HG03159 (cell line): ENCODE measurements around the gene MAPK11.

Experiments used
- ATAC-seq: cut with Tn5 transposase; IDR thresholded peaks from one replicate; pipeline ENCODE4 v1.9.1; 2021; ENCODE audit warnings: mild to moderate bottlenecking, moderate library complexity; ENCODE audit not compliant: unreplicated experiment

MAPK11 gene

DNA sequence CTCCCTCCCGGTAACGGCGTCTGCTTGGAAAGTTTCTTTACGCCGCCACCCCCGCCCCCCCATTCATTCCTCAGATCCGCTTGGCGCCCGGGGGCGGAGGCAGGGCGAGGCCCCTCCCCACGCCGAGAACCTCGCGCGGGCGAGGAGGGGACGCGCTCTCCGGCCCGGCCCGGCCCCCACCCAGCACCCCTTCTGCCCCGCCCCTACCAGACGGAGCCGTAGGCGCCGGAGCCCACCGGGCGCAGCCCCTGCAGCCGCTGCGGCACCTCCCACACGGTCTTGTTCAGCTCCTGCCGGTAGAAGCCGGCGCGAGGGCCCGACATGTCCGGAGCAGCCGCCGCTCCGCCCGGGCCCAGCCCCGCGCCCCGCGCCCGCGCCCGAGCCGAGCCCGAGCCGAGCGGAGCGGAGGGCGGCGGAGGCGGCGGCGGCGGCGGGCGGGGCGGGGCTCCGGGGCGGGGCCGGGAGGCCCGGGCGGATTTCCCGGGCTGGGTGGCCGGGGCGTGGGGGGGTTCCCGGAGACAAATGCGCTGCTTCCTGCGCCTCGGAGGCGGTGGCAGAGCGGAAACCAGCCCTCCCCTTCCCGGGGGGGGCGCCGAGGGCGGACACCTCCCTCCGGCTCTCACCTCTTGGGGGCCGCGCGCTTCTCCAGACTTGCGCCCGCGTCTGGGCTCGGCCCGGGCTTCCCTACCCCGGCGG, at the start of gene MAPK11:
MAPK11 (minus strand) TSS at position 411 of the 696 bp plus-strand sequence; CDS start at position 323, 88 bp downstream.
- no peak for ATAC-seq

DNA sequence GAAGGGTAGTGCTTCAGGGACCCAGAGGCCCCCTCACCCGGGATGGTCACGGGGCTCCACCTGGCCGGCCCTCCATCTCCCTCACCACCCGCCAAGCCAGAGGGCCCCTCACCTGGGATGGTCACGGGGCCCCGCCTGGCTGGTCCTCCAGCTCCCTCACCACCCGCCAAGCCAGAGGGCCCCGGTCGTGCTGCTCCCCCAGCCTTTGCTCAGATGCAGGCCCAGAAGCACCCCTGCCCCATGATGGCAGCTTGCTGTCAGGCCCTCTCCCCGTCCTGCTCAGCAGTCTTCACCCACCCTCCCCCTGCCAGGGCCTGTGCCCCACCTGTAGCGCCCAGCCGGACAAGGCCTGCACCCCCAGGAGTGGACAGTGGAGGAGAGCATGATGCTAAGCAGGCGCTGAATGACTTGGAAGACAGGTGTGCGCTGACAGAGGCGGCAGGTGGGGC, 49.3 kb upstream of the MAPK11 start:
- ATAC-seq = no peak

DNA sequence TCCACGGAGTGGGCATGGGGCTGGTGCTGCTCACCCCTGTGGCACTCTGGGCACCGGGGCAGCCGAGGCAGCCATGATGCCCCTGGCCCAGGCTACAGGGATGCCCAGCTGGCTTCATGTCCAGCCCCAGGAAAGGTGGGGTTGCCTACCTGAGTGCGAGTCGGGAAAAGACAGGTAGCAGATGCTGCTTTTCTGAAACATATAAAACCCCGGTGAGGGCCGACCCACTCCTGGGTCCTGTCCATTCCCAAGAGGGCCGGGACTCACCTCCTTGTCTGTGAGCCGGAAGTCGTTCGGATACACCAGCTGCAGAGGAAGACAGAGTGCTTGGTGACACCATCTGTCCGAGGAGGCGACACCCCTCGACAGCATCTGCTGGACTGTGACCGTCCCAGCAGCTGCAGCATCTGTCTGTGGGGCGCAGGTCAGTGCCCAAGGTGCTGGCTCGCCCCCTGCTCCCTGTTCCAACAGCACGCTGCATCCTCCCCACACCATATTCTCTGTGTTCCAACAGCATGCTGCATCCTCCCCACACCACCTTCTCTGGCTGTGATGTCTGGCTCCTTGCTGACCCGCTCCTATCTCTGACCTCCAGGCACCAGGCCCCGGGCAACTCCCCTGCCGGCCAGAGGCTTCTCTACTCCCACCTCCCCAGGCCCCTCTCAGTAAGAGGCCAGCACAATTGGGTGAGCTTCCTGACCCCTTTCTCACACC, 48.7 kb upstream of the MAPK11 start:
- no peak for ATAC-seq

DNA sequence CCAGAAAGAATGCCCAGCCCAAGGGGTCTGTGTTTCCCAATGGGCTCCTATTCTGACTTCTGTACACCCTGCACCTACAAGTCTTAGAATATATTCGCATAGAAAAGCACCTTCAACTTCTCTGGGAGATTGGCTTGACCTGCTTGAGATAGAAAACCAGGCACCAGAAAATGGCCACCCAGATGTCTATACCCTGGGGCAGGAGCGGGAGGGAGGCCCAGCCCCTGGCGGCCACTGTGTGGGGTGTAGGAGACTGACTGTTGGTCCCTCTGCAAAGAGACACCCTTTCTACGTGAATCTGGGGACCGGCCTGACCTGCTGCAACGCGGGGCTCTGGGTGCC, 48.1 kb upstream of the MAPK11 start:
- ATAC-seq = no peak

DNA sequence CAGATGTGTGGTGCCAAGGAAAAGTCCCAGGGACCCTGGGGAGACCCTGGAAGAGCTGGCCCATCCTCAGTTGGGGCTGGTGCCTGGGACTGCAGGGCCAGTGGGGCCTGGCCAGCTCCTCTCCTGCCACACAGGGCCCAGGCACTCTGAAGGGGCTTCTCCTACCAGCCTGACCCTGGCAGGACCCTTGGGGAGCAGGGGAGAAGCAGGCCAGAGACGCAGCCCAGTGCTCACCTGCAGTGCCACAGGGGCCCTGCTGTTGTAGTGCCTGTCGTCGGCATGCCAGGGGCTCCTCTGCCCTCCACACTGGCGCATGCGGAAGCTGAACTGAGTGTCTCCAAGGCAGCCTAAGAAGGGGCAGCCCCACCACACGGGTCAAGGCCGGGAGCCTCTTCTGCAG, 47.5 kb upstream of the MAPK11 start:
- no peak for ATAC-seq

DNA sequence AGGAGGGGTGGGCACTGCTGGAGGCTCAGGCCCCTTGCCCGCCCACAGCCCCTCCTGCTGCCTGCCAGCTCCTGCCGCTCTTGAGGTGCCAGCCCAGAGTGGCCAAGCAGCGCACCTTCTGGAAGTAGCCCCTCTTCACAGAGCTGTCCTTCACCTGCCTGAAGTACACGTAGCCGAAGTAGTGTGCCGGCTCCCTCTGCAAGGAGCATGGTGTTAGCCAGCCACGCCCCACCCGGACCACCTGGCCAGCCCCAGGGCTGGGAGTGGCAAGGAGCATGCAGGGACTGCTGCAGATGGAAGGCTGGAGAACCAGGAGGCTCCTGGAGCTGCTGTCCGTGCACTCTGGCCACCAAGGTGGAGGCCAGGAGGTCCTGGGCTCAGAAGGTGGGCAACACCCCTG, 47.0 kb upstream of the MAPK11 start:
- ATAC-seq = no peak

DNA sequence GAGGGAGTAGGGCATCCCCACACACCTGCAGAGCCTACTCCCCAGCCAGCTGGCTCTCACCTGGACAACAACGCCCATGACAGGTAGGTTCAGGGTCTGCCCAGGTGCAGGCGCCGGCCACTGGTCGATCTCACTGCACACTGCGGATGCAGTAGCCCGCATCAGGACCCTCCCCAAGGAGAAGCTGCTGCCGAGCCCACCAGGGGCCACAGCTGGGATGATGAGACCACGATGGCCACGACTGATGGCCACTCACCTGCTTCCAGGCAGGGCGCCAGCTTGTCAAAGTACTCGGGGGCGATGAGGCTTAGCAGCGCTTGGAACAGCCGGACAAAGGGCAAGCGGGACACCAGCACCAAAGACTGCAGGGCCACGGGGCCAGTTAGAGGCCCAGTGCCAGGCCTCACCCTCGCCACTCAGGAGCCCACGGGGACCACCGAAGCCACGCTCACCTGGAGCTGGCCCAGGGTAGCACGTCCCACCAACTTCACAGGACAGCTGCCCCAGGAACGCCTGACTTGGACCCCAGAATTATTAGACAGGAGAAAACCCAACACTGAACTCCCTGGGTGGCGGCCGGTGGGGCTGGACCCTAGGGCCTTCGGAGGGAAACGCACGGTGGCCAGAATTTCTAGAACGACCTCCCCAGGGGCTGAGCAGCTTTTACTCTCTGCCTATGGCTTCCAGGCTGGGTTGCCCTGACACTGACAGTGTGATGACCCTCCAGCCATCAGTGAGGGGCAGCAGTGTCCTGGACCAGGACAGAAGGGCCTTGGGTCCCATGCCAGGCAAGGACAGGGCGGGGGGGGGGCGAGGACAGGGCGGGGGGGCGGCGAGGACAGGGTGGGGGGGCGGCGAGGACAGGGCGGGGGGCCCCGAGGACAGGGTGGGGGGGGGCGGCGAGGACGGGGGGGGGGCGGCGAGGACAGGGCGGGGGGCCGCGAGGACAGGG, 46.2 kb upstream of the MAPK11 start:
- ATAC-seq = no peak

DNA sequence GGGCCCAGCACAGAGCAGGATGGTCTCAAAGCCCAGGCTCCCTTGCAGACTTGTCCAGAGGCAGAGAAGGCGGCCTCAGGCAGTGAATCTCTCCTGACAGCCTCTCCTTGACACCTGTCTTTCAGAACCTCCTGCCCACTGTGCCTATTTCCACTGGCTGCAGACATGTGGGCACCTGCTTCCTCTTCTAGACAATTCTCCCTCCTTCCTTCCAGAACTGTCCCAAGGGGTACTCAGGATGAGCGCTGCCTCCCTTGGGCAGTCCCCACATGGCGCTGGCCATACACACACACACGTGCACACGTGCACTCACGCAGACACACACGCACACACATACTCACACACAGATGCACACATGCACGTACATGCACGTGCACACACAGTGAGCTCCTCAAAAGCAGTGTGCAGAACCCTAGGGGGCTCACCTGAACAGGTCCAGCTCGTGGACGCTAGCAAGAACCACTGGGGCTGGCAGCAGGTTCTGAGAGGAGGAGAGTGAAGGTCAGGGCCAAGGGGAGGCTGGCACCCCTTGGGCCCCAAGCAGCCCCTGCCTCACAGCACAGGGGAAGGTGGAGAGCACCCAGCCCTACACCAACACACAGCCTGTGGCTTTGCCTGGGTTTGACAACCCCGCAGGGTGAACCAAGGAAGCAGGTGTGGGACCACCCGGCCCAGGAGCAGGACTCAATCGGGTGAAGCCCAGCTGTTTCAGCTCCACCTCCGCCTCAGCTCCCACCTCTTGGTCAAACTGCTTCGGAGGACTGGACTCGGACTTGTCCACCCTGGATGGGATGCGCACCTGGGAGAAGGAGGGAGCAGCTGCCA, 45.3 kb upstream of the MAPK11 start:
- no peak for ATAC-seq

DNA sequence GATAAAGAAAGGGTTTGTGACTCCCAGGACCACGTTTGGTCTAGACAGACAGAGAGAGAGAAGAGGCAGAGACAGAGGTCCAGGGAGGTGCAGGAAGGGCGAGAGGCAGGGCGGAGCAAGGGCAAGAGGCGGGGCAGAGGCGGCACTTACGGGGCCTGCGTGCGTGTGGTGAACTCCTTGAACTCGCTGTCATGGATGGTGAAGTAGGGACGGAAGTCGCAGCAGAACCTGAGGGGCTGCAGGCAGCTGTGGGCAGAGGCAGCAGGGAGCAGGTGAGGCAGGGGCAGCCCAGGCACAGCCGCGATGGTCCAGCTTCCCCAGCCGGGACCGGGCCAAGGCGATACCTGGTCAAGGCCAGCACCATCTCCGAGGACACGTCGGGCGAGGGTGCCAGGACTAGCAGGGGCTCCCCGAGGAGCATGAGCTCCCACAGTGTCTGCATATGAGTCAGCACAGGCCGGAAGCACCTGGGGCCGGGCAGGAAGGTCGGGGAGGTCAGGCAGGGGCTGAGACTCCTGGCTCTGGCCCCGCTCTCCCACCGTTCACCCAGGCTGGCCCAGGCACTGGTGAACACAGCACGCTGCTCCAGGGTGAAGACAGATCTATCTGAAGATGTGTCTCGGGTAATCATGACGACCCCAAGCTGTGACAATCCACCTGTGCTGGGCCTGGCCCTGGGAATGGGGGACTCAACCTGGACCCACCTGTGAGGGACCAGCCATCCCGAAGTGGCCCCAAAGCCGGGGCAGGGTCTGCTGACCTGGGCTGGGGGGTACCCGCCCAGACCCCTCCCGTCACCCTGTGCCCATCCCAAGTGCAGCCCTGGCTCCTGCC, 44.5 kb upstream of the MAPK11 start:
- peak; percentile 62 for ATAC-seq

DNA sequence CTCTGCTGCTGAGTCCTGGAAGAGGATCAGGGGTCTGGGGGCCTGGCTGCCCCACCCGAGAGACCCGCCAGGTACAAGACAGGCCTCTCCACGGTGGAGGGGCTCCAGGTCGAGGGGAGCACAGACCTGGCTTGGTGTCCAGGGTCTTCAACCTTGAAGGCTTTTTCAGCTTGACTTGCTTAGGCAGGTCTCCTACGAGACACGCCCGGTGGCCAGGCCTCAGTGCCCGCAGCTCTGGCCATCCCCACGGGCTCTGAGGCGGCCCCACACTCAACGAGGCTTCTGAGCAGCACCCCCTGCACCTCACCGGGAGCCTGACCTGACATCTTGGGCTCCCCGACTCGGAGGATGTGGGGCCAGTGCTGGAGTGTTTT, 43.9 kb upstream of the MAPK11 start:
- ATAC-seq = no peak

DNA sequence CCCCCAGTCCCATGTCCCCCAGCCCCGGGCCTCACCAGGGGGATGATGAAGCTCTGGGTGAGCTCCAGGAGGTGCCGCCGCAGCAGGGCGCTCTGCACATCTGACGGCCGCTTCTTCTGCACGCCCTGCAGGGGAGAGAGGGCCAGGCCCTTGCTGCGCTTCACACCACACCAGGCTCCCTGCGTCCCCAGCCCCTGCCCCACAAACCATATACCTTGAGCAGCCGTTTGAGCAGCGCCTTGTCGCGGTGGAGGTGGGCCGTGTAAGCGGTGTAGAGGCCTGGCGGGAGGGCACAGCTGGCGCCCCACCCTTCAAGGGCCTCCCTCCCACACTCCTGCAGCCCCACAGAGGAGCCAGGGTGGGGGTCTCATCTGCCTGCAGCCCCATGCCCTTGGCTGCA, 43.4 kb upstream of the MAPK11 start:
- no peak for ATAC-seq

DNA sequence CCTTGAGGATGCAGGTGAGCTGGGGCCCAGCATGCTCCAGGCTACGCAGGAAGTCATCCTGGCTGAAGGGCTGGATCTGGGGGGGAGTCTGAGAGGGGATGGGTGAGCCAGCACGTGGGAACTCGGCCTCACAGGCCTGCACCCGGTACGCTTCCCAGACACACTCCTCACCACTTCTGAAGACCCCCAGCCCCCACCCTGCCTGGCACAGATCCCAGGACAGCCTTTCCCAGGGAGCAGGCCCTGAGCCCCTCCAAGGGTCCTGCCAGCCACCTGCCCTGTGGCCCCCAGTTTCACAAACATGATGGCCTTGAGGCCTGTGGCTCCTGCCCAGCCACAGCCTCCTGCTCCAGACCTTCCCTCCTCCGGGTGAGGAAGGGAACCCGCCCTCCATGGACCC, 42.8 kb upstream of the MAPK11 start:
- ATAC-seq = no peak

DNA sequence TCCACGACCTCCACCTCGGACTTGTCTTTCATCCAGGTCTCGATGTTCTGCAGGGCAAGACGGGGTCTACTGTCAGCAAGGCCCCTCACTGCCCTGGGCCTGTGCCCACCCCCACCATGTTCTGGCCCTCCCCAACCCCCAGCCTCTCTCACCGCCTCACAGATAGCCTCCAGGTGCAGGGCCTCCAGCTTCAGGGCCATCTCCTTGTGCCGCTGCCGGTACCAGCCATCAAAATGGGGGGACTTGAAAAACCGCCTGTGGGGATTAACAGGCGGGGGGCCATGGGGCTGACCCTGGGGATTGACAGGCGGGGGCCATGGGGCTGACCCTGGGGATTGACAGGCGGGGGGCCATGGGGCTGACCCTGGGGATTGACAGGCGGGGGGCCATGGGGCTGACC, 42.2 kb upstream of the MAPK11 start:
- ATAC-seq = no peak

DNA sequence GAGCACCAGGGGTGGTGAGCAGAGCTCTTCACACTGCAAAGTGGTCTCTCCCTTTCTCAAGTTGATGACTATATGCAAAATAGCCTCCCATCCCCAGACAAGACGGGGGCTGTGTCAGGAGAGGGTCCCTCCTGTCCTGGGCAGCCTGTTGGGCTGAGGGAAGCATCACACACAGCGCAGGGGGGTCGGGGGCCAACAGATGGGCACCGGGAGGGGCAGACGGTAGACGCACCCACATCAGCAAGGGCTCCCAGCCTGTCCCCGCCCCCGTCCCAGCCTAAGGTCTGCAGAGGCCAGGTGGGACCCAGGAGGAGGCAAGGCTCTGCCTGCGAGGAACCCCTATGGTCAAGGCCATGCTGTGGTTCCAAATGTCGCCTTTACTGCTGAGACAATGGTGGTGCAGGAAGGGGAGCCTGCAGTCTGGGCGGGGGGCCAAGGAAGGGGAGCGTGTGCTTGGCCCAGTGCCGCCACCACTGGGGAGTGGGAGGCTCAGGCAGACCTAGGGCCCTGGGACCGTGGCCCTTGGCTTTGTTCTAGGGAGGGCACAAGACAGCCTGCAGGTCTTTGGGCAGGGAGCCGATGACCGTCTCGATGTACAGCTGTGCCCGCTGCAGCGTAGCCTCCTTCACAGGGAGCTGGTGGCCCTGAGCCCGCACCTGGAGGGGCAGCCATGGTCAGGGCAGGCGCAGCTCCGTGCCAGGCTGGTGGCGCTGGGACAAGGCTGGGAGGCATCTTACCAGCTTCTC, 41.6 kb upstream of the MAPK11 start:
- ATAC-seq = no peak

DNA sequence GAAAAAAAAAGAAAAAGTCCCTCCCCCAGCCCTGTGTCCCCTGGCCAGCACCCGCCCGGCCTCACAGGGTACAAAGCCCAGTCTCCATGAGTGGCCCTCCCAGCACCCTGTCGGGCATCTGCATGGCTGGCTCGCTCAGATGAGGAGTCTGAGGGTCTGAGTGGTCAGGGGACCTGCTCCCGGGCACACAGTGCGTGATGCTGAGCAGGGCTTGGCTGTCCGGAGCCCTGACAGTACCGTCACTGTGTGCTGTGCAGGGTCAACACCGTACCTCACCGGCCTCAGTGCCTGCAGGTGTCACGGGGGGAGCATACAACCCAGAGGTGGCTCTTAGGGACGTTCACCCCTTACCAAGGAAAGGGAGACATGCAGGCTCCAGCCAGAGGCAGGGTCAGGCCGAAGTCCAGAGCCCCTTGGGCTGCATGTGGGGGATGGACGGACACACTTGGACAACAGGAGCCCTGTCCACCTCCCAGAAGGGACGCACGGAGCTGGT, 40.8 kb upstream of the MAPK11 start:
- ATAC-seq = no peak

DNA sequence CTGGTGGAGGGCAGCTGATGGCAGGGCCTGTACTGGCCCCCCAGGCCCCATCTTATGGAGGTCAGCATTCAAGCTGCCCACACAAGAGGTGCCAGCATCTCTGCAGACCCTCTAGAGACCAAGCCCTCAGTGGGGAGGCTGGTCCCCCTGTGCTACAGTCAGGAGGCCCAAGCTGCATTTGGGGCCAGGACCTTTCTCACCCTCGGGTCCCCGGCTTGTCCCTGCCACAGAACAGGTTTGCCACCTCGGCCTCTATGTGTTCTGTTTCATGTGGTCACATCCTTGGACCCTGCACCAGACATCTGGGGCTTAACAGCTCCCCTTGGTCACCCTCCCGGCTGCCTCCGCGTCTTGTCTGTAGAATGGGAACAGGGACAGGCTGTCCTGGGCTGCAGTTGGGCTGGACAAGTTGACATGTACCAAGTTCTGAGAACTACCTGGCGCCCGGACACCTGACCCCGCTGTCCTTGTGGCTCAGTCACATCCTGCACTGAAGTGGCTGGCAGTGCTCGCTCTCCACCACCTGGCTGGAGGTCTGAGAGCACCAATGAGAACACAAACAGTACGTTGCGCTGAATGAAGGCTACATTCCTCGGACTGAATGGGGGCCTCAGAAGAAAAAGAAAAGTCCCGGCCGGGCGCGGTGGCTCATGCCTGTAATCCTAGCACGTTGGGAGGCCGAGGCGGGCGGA, 40.0 kb upstream of the MAPK11 start:
- no peak for ATAC-seq

DNA sequence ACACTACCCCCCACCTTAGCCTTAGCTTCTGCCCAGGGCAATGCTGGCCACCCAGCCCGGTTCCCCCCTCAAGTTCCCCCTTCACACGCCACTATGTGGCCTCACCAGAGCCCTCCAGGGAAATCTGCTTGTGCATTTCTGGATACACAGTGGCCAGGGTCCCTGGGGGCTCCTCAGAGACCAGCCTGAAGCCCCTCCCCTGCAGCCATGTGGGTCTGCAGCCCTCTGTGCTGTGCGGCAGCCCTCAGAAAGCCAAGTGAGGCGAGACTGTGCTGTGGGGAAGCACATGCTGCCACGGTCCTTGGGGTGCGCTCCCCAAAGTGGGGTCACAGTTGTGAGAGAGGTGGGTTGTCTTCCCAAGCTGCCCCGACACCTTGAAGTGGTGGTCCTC, 39.4 kb upstream of the MAPK11 start:
- ATAC-seq = no peak

DNA sequence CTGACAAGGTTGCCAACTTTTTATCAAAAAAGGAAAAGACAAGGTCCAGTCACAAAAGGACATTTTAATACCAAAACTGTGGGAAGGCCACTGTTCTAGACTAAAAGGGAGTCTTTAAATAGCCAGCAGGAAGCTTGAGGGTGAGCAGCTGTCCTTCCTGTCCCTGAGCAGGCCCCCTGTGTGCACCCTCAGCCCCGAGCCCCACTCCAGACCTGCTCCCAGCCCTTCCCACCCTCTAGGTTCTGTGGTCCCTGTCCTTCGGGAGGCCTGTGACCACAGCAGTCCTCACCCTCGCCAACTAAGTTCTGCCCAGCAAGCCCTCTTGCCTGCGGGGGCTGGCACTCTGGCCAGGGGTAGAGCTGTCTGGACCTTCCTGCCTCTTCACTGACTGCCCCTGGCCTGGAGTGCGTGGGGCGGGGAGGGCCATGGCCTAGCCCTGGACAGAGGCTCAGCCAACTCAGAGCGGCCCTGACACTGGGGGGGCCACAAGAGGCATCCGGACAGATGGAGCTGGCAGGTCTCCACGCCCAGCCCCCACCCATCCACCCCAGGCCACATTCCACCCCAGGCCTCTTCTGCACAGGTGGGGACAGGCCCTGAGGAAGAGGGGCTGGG, 38.9 kb upstream of the MAPK11 start:
- ATAC-seq = no peak
